ENCODE measurements around the gene PCDHGB2. TPM values are rescaled to one million over a fixed set of nuclear protein-coding genes. Genes with fewer than 3 reads are reported as not detected.

PCDHGB2 gene
- polyA plus RNA-seq, 3 donors: 3.5 to 4.9 (median 3.6) TPM

DNA sequence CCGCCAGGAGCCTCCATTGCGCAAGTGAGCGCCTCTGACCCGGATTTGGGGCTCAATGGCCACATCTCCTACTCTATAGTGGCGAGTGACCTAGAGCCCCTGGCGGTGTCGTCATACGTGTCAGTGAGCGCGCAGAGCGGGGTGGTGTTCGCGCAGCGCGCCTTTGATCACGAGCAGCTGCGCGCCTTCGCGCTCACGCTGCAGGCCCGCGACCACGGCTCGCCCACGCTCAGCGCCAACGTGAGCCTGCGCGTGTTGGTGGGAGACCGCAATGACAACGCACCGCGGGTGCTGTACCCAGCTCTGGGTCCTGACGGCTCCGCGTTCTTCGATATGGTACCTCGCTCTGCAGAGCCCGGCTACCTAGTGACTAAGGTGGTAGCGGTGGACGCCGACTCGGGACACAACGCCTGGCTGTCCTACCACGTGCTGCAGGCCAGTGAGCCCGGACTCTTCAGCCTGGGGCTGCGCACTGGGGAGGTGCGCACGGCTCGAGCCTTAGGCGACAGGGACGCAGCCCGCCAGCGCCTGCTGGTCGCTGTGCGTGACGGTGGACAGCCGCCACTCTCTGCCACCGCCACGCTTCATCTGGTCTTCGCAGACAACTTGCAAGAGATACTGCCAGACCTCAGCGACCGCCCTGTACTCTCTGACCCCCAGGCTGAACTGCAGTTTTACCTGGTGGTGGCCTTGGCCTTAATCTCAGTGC is 50.0 kb downstream of the PCDHGB2 start:
- no peak for DNase-seq

DNA sequence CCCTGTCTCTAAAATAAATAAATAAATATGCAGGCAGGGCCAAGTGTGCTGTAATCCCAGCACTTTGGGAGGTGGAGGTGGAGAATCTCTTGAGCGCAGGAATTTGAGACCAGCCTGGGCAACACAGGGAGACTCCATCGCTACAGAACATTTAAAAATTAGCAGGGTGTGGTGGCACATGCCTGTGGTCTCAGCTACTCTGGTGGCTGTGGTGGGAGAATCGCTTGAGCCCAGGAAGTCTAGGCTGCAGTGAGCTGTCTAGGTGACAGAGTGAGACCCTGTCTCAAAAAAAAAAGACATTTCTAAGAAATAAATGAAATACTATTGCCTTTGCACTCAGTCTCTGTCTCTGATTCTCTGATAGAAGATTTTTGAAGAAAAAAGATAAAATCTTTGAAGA is 51.8 kb downstream of the PCDHGB2 start:
- no peak for DNase-seq

Other genes starting within 250 kb of the PCDHGB2 start
- gene PCDHB4, start 238.2 kb upstream of the PCDHGB2 start, polyA plus RNA-seq (ENCODE audit: insufficient read length in 3 of 3): 1 to 10 TPM in 2 of 3 donors, under 1 TPM in 1; 0.97 to 2.1 (median 2.0) TPM
- 1 to 10 TPM; 5.3 to 9.5 (median 9.1) TPM for gene PCDHB5, start 224.8 kb upstream of the PCDHGB2 start, polyA plus RNA-seq (ENCODE audit: insufficient read length in 3 of 3)
- gene PCDHB6, start 209.9 kb upstream of the PCDHGB2 start, polyA plus RNA-seq (ENCODE audit: insufficient read length in 3 of 3): 1 to 10 TPM; 1.6 to 3.1 (median 3.0) TPM
- 1 to 10 TPM; 3.5 to 4.4 (median 4.2) TPM for gene PCDHB7, start 187.3 kb upstream of the PCDHGB2 start, polyA plus RNA-seq (ENCODE audit: insufficient read length in 3 of 3)
- gene PCDHB8, start 182.2 kb upstream of the PCDHGB2 start, polyA plus RNA-seq (ENCODE audit: insufficient read length in 3 of 3): 1 to 10 TPM; 1.5 to 3.1 (median 2.1) TPM
- 1 to 10 TPM; 5.1 to 7.4 (median 6.5) TPM for gene PCDHB16, start 177.6 kb upstream of the PCDHGB2 start, polyA plus RNA-seq (ENCODE audit: insufficient read length in 3 of 3)
- 1 to 10 TPM; 3.4 to 4.5 (median 4.1) TPM for gene PCDHB9, start 172.8 kb upstream of the PCDHGB2 start, polyA plus RNA-seq (ENCODE audit: insufficient read length in 3 of 3)
- 1 to 10 TPM; 4.9 to 6.6 (median 6.4) TPM for gene PCDHB10, start 167.6 kb upstream of the PCDHGB2 start, polyA plus RNA-seq (ENCODE audit: insufficient read length in 3 of 3)
- gene PCDHB11, start 160.4 kb upstream of the PCDHGB2 start, polyA plus RNA-seq (ENCODE audit: insufficient read length in 3 of 3): 1 to 10 TPM; 3.8 to 6.5 (median 4.6) TPM
- gene PCDHB12, start 151.3 kb upstream of the PCDHGB2 start, polyA plus RNA-seq (ENCODE audit: insufficient read length in 3 of 3): 1 to 10 TPM; 3.6 to 4.6 (median 4.5) TPM
- gene PCDHB13, start 146.1 kb upstream of the PCDHGB2 start, polyA plus RNA-seq (ENCODE audit: insufficient read length in 3 of 3): 1 to 10 TPM; 6.4 to 7.5 (median 6.9) TPM
- 10 to 100 TPM; 10.1 to 11.2 (median 10.2) TPM for gene PCDHB14, start 136.7 kb upstream of the PCDHGB2 start, polyA plus RNA-seq (ENCODE audit: insufficient read length in 3 of 3)
- 10 to 100 TPM; 14.3 to 15.2 (median 14.7) TPM for gene PCDHB15, start 114.6 kb upstream of the PCDHGB2 start, polyA plus RNA-seq (ENCODE audit: insufficient read length in 3 of 3)
- under 1 TPM in 2 of 3 donors, not detected in 1; 0.19 to 0.21 TPM for gene SLC25A2, start 55.9 kb upstream of the PCDHGB2 start, polyA plus RNA-seq (ENCODE audit: insufficient read length in 3 of 3)
- gene TAF7, start 39.2 kb upstream of the PCDHGB2 start, polyA plus RNA-seq (ENCODE audit: insufficient read length in 3 of 3): 100 to 1,000 TPM; 137 to 157 (median 148) TPM
- 1 to 10 TPM in 2 of 3 donors, under 1 TPM in 1; 0.81 to 1.7 (median 1.0) TPM for gene PCDHGA1, start 29.5 kb upstream of the PCDHGB2 start, polyA plus RNA-seq (ENCODE audit: insufficient read length in 3 of 3)
- 1 to 10 TPM; 6.3 to 8.3 (median 6.4) TPM for gene PCDHGA2, start 21.2 kb upstream of the PCDHGB2 start, polyA plus RNA-seq (ENCODE audit: insufficient read length in 3 of 3)
- 1 to 10 TPM; 3.4 to 4.5 (median 3.8) TPM for gene PCDHGA3, start 16.2 kb upstream of the PCDHGB2 start, polyA plus RNA-seq (ENCODE audit: insufficient read length in 3 of 3)
- 1 to 10 TPM; 1.7 to 1.8 (median 1.7) TPM for gene PCDHGB1, start 9.9 kb upstream of the PCDHGB2 start, polyA plus RNA-seq (ENCODE audit: insufficient read length in 3 of 3)
- gene PCDHGA4, start 5.0 kb upstream of the PCDHGB2 start, polyA plus RNA-seq (ENCODE audit: insufficient read length in 3 of 3): 1 to 10 TPM; 2.3 to 3.0 (median 2.4) TPM
- gene PCDHGA5, start 4.2 kb downstream of the PCDHGB2 start, polyA plus RNA-seq (ENCODE audit: insufficient read length in 3 of 3): 1 to 10 TPM; 2.6 to 3.2 (median 2.6) TPM
- 1 to 10 TPM; 1.9 to 2.6 (median 2.5) TPM for gene PCDHGB3, start 10.2 kb downstream of the PCDHGB2 start, polyA plus RNA-seq (ENCODE audit: insufficient read length in 3 of 3)
- 1 to 10 TPM; 6.4 to 8.5 (median 7.9) TPM for gene PCDHGA6, start 13.9 kb downstream of the PCDHGB2 start, polyA plus RNA-seq (ENCODE audit: insufficient read length in 3 of 3)
- 1 to 10 TPM; 2.2 to 2.5 (median 2.5) TPM for gene PCDHGA7, start 22.7 kb downstream of the PCDHGB2 start, polyA plus RNA-seq (ENCODE audit: insufficient read length in 3 of 3)
- 1 to 10 TPM; 4.9 to 6.2 (median 6.2) TPM for gene PCDHGB4, start 27.7 kb downstream of the PCDHGB2 start, polyA plus RNA-seq (ENCODE audit: insufficient read length in 3 of 3)
- under 1 TPM; 0.78 to 0.85 (median 0.81) TPM for gene PCDHGA8, start 32.6 kb downstream of the PCDHGB2 start, polyA plus RNA-seq (ENCODE audit: insufficient read length in 3 of 3)
- 10 to 100 TPM in 1 of 3 donors, 1 to 10 TPM in 2; 9.3 to 12.0 (median 9.7) TPM for gene PCDHGB5, start 38.0 kb downstream of the PCDHGB2 start, polyA plus RNA-seq (ENCODE audit: insufficient read length in 3 of 3)
- gene PCDHGA9, start 42.8 kb downstream of the PCDHGB2 start, polyA plus RNA-seq (ENCODE audit: insufficient read length in 3 of 3): 1 to 10 TPM; 4.8 to 6.1 (median 5.5) TPM
- gene PCDHGB6, start 48.0 kb downstream of the PCDHGB2 start, polyA plus RNA-seq (ENCODE audit: insufficient read length in 3 of 3): 1 to 10 TPM; 6.8 to 7.8 (median 7.3) TPM
- gene PCDHGA10, start 53.0 kb downstream of the PCDHGB2 start, polyA plus RNA-seq (ENCODE audit: insufficient read length in 3 of 3): 1 to 10 TPM; 3.1 to 3.7 (median 3.4) TPM
- 10 to 100 TPM; 11.0 to 17.3 (median 16.1) TPM for gene PCDHGB7, start 57.7 kb downstream of the PCDHGB2 start, polyA plus RNA-seq (ENCODE audit: insufficient read length in 3 of 3)
- gene PCDHGA11, start 61.1 kb downstream of the PCDHGB2 start, polyA plus RNA-seq (ENCODE audit: insufficient read length in 3 of 3): 1 to 10 TPM; 3.8 to 6.3 (median 4.9) TPM
- 1 to 10 TPM; 1.1 to 2.9 (median 1.8) TPM for gene PCDHGA12, start 70.5 kb downstream of the PCDHGB2 start, polyA plus RNA-seq (ENCODE audit: insufficient read length in 3 of 3)
- gene PCDHGC3, start 116.0 kb downstream of the PCDHGB2 start, polyA plus RNA-seq (ENCODE audit: insufficient read length in 3 of 3): 100 to 1,000 TPM in 1 of 3 donors, 10 to 100 TPM in 2; 91.6 to 131 (median 92.5) TPM
- gene PCDHGC4, start 125.0 kb downstream of the PCDHGB2 start, polyA plus RNA-seq (ENCODE audit: insufficient read length in 3 of 3): 1 to 10 TPM; 3.3 to 4.3 (median 3.8) TPM
- gene PCDHGC5, start 129.1 kb downstream of the PCDHGB2 start, polyA plus RNA-seq (ENCODE audit: insufficient read length in 3 of 3): 1 to 10 TPM in 1 of 3 donors, under 1 TPM in 2; 0.40 to 1.1 (median 0.93) TPM